ENCODE measurements around the gene NKX6-2. TPM values are rescaled to one million over a fixed set of nuclear protein-coding genes. Genes with fewer than 3 reads are reported as not detected.
"Not testable (repeated sequence)": the region's sequence is repeated elsewhere in the genome, so short reads cannot be mapped to it uniquely, and the experiment has no call there.

Gene NKX6-2
- total RNA-seq, 1 donor from 2014 or later: not detected

DNA sequence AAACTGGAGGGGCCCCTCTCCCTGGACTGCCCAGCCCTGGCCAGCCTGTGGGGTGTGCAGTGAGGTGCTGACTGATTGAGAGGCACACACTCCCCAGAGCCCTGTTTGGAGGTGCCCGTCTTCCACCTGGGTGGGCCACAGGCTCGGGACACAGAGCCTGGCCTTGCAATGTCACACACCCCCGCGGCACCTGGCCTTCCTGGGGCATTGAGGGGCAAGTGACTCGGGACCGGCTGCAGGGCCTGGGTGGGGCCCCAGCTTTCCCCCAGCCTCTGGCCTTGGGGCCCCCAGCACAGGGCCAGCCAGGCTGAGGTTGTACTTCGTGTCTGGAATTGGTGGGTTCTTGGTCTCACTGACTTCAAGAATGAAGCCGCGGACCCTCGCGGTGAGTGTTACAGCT, 13.9 kb upstream of the NKX6-2 start:
- Mint-ChIP-seq H3K9me3 (no peaks in the 10 kb centered on the region), H3K36me3 (no peaks in the 10 kb centered on the region), H3K27ac (no peak overlapping the region), H3K4me1 (no peaks in the 10 kb centered on the region), H3K27me3 (ENCODE audit: low read depth) (peaks cover 19% of the 10 kb centered on the region), H3K4me3 (no peak overlapping the region)
- DNase-seq (ENCODE audit: low spot score in 2 of 2, unreplicated experiment in 2 of 2): no peak
- TF ChIP-seq, protein P1, sequence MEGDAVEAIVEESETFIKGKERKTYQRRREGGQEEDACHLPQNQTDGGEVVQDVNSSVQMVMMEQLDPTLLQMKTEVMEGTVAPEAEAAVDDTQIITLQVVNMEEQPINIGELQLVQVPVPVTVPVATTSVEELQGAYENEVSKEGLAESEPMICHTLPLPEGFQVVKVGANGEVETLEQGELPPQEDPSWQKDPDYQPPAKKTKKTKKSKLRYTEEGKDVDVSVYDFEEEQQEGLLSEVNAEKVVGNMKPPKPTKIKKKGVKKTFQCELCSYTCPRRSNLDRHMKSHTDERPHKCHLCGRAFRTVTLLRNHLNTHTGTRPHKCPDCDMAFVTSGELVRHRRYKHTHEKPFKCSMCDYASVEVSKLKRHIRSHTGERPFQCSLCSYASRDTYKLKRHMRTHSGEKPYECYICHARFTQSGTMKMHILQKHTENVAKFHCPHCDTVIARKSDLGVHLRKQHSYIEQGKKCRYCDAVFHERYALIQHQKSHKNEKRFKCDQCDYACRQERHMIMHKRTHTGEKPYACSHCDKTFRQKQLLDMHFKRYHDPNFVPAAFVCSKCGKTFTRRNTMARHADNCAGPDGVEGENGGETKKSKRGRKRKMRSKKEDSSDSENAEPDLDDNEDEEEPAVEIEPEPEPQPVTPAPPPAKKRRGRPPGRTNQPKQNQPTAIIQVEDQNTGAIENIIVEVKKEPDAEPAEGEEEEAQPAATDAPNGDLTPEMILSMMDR (IDR thresholded peaks at IDR 0.05; ENCODE audit: unreplicated experiment): no peak

DNA sequence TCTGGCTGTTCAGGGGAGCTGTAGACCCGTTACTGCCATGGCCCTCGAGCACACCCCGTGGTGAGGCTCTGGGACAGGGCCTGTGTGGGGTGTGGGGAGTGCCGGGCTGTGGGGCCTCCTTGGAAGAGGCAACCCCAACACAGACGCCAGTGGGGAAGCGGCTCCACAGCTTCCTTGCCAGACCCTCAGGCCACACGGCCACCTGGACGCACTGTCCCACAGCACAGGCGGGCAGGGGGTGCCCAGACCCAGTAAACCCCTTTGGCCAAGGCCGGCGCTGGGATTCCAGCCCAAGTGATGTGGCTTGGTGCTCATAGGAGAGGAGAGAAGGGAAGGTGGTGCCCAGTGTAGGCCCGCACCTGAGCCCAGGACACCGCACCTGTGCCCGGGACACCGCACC, 12.9 kb upstream of the NKX6-2 start:
- Mint-ChIP-seq H3K9me3 (no peaks in the 10 kb centered on the region), H3K27me3 (ENCODE audit: low read depth) (peaks cover 25% of the 10 kb centered on the region), H3K4me3 (no peak overlapping the region), H3K36me3 (no peaks in the 10 kb centered on the region), H3K4me1 (no peaks in the 10 kb centered on the region), H3K27ac (no peak overlapping the region)
- DNase-seq (ENCODE audit: low spot score in 2 of 2, unreplicated experiment in 2 of 2): no peak
- TF ChIP-seq, protein P1 (IDR thresholded peaks at IDR 0.05; ENCODE audit: unreplicated experiment): no peak

DNA sequence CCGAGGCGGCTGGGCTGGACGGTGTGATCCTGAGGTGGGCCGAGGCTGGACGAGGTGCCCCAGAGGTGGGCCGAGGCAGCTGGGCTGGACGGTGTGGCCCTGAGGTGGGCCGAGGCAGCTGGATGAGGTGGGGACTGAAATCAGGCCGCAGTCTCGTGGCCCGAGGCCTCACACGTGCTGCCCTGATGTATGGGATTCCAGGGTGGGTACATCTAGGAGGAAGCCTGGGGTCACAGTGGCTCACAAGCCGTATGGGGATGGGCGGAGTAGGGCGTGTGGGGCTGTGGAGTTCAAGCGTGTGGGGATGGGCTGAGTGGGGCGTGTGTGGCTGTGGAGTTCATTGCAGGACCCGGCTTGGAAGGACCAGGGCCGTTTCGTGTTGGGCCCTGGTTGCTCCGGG, 12.5 kb upstream of the NKX6-2 start:
- Mint-ChIP-seq H3K27ac (no peak overlapping the region), H3K4me1 (no peaks in the 10 kb centered on the region)
- TF ChIP-seq, protein P1 (IDR thresholded peaks at IDR 0.05; ENCODE audit: unreplicated experiment): no peak

DNA sequence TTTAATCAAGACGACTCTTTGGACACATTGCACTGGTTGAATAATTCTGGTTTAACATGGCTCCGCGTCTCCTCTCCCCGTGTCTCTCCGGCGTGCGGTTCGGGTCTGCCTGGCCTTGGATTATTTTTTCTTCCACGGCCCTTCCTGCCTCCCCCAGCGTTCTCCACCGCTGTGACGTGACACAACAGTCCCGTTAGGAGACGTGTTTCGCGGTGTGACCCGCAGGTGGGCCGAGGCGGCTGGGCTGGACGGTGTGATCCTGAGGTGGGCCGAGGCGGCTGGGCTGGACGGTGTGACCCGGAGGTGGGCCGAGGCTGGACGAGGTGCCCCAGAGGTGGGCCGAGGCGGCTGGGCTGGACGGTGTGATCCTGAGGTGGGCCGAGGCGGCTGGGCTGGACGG, 12.0 kb upstream of the NKX6-2 start:
- H3K9me3 Mint-ChIP-seq; DNase-seq (ENCODE audit: low spot score in 2 of 2, unreplicated experiment in 2 of 2); H3K27ac Mint-ChIP-seq; H3K4me1 Mint-ChIP-seq; H3K36me3 Mint-ChIP-seq; H3K4me3 Mint-ChIP-seq: not testable (repeated sequence)
- peaks cover 30% of the 10 kb centered on the region for H3K27me3 Mint-ChIP-seq (ENCODE audit: low read depth)

More for the DNA sequence above, 12.5 kb upstream of the NKX6-2 start:
- Mint-ChIP-seq H3K4me3 (no peak overlapping the region), H3K9me3 (no peaks in the 10 kb centered on the region), H3K36me3 (no peaks in the 10 kb centered on the region), H3K27me3 (ENCODE audit: low read depth) (peaks cover 27% of the 10 kb centered on the region)
- DNase-seq (ENCODE audit: low spot score in 2 of 2, unreplicated experiment in 2 of 2): no peak

DNA sequence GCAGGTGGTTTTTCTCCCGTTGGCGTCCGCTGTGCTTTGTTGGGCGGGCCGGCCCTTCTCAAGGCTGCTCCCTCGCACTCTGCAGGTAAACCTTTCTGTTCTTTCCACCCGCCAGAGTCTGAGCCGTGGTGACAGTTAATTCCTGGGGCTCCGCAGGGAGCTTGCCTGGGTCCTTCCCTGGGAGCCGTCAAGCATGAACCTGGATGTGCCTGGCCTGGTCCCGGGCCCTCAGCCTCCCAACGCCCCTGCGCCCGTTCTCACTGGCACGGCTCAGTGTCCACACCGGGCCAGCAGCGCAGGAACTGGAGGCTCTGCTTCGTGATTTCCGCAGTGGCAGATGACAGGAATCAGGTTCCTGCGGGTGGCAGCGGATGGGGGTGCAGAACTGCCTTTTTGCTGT, 10.9 kb upstream of the NKX6-2 start:
- Mint-ChIP-seq H3K27ac (no peak overlapping the region), H3K4me1 (no peaks in the 10 kb centered on the region), H3K36me3 (no peaks in the 10 kb centered on the region), H3K4me3 (no peak overlapping the region), H3K9me3 (no peaks in the 10 kb centered on the region), H3K27me3 (ENCODE audit: low read depth) (peaks cover 35% of the 10 kb centered on the region)
- no peak for DNase-seq (ENCODE audit: low spot score in 2 of 2, unreplicated experiment in 2 of 2)
- TF ChIP-seq, protein P1 (IDR thresholded peaks at IDR 0.05; ENCODE audit: unreplicated experiment): no peak

DNA sequence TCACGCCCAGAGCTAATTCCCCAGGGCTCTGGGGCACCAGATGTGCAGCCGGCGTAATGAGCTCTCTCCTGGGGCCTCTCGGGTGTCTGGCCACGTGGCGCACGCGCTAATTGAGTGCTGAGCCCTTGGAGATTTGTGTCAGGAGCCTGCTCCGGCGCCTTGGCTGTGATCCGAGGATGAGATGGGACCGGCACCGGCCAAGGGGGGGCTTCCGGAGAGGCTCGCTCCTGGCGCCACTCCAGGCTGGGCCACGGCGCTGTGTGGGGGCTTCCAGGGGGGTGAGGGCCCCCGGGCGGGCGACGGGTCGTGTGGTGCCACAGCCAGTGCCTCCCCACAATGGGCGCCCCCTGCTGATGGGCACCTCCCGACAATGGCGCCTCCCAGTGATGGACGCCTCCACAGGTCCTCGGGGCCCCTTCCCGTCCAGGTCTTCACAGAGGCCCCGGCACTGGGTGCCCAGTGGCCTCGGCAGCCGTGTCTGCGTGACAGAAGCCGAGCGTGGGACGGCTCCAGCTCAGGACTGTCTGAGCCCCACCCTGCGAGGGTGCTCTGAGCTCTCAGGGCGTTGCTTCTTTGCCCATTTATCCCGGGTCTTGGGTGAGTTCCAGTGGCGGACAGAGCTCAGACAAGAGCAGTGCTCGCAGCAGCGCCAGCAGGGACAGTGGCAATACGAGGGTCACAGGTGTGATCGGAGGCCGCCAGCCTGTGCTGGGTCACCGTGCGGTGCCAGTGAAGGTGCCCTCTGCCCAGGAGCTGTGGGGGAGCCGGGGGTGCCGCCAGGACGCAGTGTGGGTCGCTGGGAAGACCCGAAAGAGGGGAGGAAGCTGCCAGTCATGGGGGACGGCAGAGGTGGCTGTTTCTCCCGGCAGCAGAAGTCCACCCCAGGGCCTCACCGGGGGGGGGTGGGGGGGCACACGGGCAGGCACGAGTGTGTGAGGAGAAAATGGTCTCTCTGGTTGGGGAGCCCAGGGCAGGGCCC, 8.2 kb upstream of the NKX6-2 start:
- no peaks in the 10 kb centered on the region for H3K4me1 Mint-ChIP-seq
- no peak overlapping the region for H3K27ac Mint-ChIP-seq
- no peak overlapping the region for H3K4me3 Mint-ChIP-seq
- no peak for DNase-seq (ENCODE audit: low spot score in 2 of 2, unreplicated experiment in 2 of 2)
- H3K36me3 Mint-ChIP-seq: no peaks in the 10 kb centered on the region
- H3K9me3 Mint-ChIP-seq: no peaks in the 10 kb centered on the region
- H3K27me3 Mint-ChIP-seq (ENCODE audit: low read depth): peaks cover 60% of the 10 kb centered on the region
- TF ChIP-seq, protein P1 (IDR thresholded peaks at IDR 0.05; ENCODE audit: unreplicated experiment): no peak
